Body of pancreas (tissue), 4 donors: ENCODE results near the gene TXNL4B.

ENCODE experiments used
- CTCF ChIP-seq, 7 experiments: fragments of 450-650 bp in 4 of 7; fragments of 200-600 bp in 3 of 7; sonication (generic) in 3 of 7; IDR thresholded peaks; one replicate each; pipeline ENCODE4 v1.5.1; 2016 to 2019; ENCODE audit warnings: antibody characterized with exemption in 7 of 7
- POLR2A ChIP-seq, 3 donors: fragments of 450-650 bp; IDR thresholded peaks; one replicate each; pipeline ENCODE4 v1.6.1; 2016; ENCODE audit warnings: antibody characterized with exemption in 3 of 3, mild to moderate bottlenecking in 2 of 3

GRCh38 chr16:72107371-72107770 is 14.0 kb upstream of the TXNL4B start:
- TF ChIP-seq CTCF (IDR thresholded peaks at IDR 0.05) = no peak
- no peak for TF ChIP-seq POLR2A (IDR thresholded peaks at IDR 0.05)
